HepG2 (cell line): ENCODE results near the gene CD40. TPM values are rescaled to one million over a fixed set of nuclear protein-coding genes. Genes with fewer than 3 reads are reported as not detected.

ENCODE experiments used
- ATAC-seq: fragments of 200-7000 bp; cut with Tn5 transposase; 3 replicates; pipeline ENCODE4 v1.9.1; 2020; ENCODE audit warnings: mild to moderate bottlenecking, moderate library complexity
- BruUV-seq: library from RNA; stranded (reverse); fragments of 400-500 nt; replicated peaks from 2 replicates; lab custom pipeline; 2021; lab: Mats Ljungman, UMichigan
- CTCF ChIA-PET: fragments of 300-600 bp; formaldehyde crosslinking; extraction: SDS; loops from one replicate; lab custom pipeline; 2021; ENCODE audit warnings: low total read pairs, inconsistent platforms, low intra/inter-chr PET ratio; lab: Yijun Ruan, JAX
- POLR2A ChIA-PET: fragments of 350-600 bp; sonication (Branson Sonifier 250); formaldehyde crosslinking; loops from one replicate; lab custom pipeline; 2020; ENCODE audit warnings: antibody characterized with exemption, inconsistent platforms; lab: Yijun Ruan, JAX
- DNase-seq: peaks from one replicate; pipeline ENCODE4 v3.0.0-alpha.2; 2015; ENCODE audit warnings: low spot score
- FAIRE-seq: peaks from 3 replicates; lab custom pipeline; 2011; peaks lifted over from hg19 to GRCh38; lab: Jason Lieb, UNC
- H2AFZ ChIP-seq: one replicate; pipeline ENCODE4 v1.6.1; 2011; ENCODE audit warnings: low read length, inconsistent platforms
- H3K27ac ChIP-seq: fragments of 300-600 bp; 3 replicates; pipeline ENCODE4 v1.8.0; 2011; ENCODE audit warnings: mixed run types, mild to moderate bottlenecking, mixed read lengths, low read length, inconsistent platforms; ENCODE audit not compliant: insufficient read depth; ENCODE audit errors: extremely low read length
- H3K27me3 ChIP-seq, 2 experiments: fragments of 200-600 bp in 1 of 2; 2 replicates in 1 of 2; 3 replicates in 1 of 2; pipeline versions ENCODE4 v1.6.0 to v1.8.0; 2011; ENCODE audit warnings: low read length in 2 of 2, mild to moderate bottlenecking in 2 of 2, moderate library complexity in 2 of 2, inconsistent platforms in 1 of 2; ENCODE audit not compliant: insufficient read depth in 2 of 2, control insufficient read depth in 1 of 2
- H3K36me3 ChIP-seq, 2 experiments: fragments of 200-600 bp in 1 of 2; replicated peaks in 1 of 2; 2 replicates in 1 of 2; 3 replicates in 1 of 2; pipeline versions ENCODE4 v1.5.1 to v1.8.0; 2011; ENCODE audit warnings: low read length in 2 of 2, inconsistent platforms in 1 of 2; ENCODE audit not compliant: insufficient read depth in 2 of 2, control insufficient read depth in 1 of 2
- H3K4me1 ChIP-seq: 2 replicates; pipeline ENCODE4 v1.5.1; 2012; ENCODE audit warnings: low read length, inconsistent platforms; ENCODE audit not compliant: insufficient read depth
- H3K4me2 ChIP-seq: 2 replicates; pipeline ENCODE4 v1.6.0; 2011; ENCODE audit warnings: low read depth, low read length, inconsistent platforms
- H3K4me3 ChIP-seq, 3 experiments: fragments of 200-600 bp in 1 of 3; sonication (generic), shearing (Covaris generic) in 1 of 3; replicated peaks in 1 of 3; 2 replicates each; pipeline ENCODE4 v1.5.1; 2011 to 2016; ENCODE audit warnings: low read length in 3 of 3, inconsistent platforms in 2 of 3, low read depth in 2 of 3, mild to moderate bottlenecking in 2 of 3, control low read depth in 1 of 3, mixed read lengths in 1 of 3; ENCODE audit not compliant: insufficient read depth in 1 of 3
- H3K79me2 ChIP-seq: one replicate; pipeline ENCODE4 v1.6.1; 2011; ENCODE audit warnings: low read length, inconsistent platforms; ENCODE audit not compliant: insufficient read depth
- H3K9ac ChIP-seq: 2 replicates; pipeline ENCODE4 v1.6.0; 2011; ENCODE audit warnings: mild to moderate bottlenecking, low read depth, low read length, inconsistent platforms; ENCODE audit not compliant: insufficient read depth
- H3K9me3 ChIP-seq: 2 replicates; pipeline ENCODE4 v1.5.1; 2012; ENCODE audit warnings: mild to moderate bottlenecking, low read length
- H4K20me1 ChIP-seq: 2 replicates; pipeline ENCODE4 v1.6.0; 2011; ENCODE audit warnings: inconsistent platforms, mild to moderate bottlenecking, low read length, moderate library complexity; ENCODE audit not compliant: insufficient read depth
- CBX5 ChIP-seq: sonication (generic); formaldehyde crosslinking; IDR thresholded peaks from 2 replicates; pipeline ENCODE4 v1.4.0; 2020; ENCODE audit warnings: missing genetic modification reagents, borderline replicate concordance
- CCDC6 ChIP-seq: sonication (generic); formaldehyde crosslinking; IDR thresholded peaks from 2 replicates; pipeline ENCODE4 v1.8.1; 2022; ENCODE audit warnings: mild to moderate bottlenecking, missing genetic modification reagents, moderate library complexity
- DPF2 ChIP-seq: sonication (generic); formaldehyde crosslinking; IDR thresholded peaks from 2 replicates; pipeline ENCODE4 v1.4.0; 2020; ENCODE audit warnings: mild to moderate bottlenecking, low read depth, missing genetic modification reagents, borderline replicate concordance
- GATAD1 ChIP-seq: IDR thresholded peaks from 2 replicates; pipeline ENCODE4 v1.6.1; 2016; ENCODE audit warnings: missing genetic modification reagents, missing compliant biosample characterization
- MEF2D ChIP-seq: sonication (generic); formaldehyde crosslinking; IDR thresholded peaks from 2 replicates; pipeline ENCODE4 v1.5.1; 2020; ENCODE audit warnings: mild to moderate bottlenecking, missing genetic modification reagents
- NFIB ChIP-seq: sonication (generic); formaldehyde crosslinking; IDR thresholded peaks from 2 replicates; pipeline ENCODE4 v1.9.0; 2021; ENCODE audit warnings: missing genetic modification reagents, mild to moderate bottlenecking, borderline replicate concordance
- PCBP1 ChIP-seq: fragments of 200-400 bp; formaldehyde crosslinking; IDR thresholded peaks from 2 replicates; pipeline ENCODE4 v1.6.1; 2017; ENCODE audit warnings: mild to moderate bottlenecking, low read depth, low read length, borderline replicate concordance
- SOX13 ChIP-seq, 3 experiments: fragments of 450-650 bp in 1 of 3; sonication (generic) in 1 of 3; formaldehyde crosslinking in 1 of 3; IDR thresholded peaks in 2 of 3; conservative IDR thresholded peaks in 1 of 3; 2 replicates each; pipeline versions ENCODE4 v1.5.0 to v1.6.1; 2016 to 2020; ENCODE audit warnings: antibody characterized with exemption in 1 of 3, mild to moderate bottlenecking in 1 of 3, missing compliant biosample characterization in 1 of 3, missing genetic modification reagents in 1 of 3, moderate library complexity in 1 of 3
- ZBTB1 ChIP-seq: sonication (generic); formaldehyde crosslinking; IDR thresholded peaks from 2 replicates; pipeline ENCODE4 v1.4.0; 2020; ENCODE audit warnings: missing genetic modification reagents, borderline replicate concordance
- ZNF101 ChIP-seq: sonication (generic); formaldehyde crosslinking; IDR thresholded peaks from 2 replicates; pipeline ENCODE4 v1.4.0; 2020; ENCODE audit warnings: mild to moderate bottlenecking, low read depth, missing genetic modification reagents, borderline replicate concordance
- ZNF17 ChIP-seq: sonication (generic); formaldehyde crosslinking; IDR thresholded peaks from 2 replicates; pipeline ENCODE4 v1.5.0; 2020; ENCODE audit warnings: mild to moderate bottlenecking, missing genetic modification reagents
- ZNF556 ChIP-seq: sonication (generic); formaldehyde crosslinking; IDR thresholded peaks from 2 replicates; pipeline ENCODE4 v1.4.0; 2020; ENCODE audit warnings: mild to moderate bottlenecking, missing genetic modification reagents, borderline replicate concordance
- ZNF772 ChIP-seq: sonication (generic); formaldehyde crosslinking; IDR thresholded peaks from 2 replicates; pipeline ENCODE4 v1.5.0; 2020; ENCODE audit warnings: mild to moderate bottlenecking, missing genetic modification reagents
- ZNF891 ChIP-seq: sonication (generic); formaldehyde crosslinking; IDR thresholded peaks from 2 replicates; pipeline ENCODE4 v1.5.0; 2020; ENCODE audit warnings: mild to moderate bottlenecking, missing genetic modification reagents
- WGBS: methylation state at CpG from one replicate; pipeline ENCODE4 v1.1.6; 2017; ENCODE audit warnings: low lambda C conversion rate; 5-methylcytosine and 5-hydroxymethylcytosine counted together
- in situ Hi-C: cut with HindIII; loops from 2 replicates; pipeline ENCODE4 v1.10.0; 2017; ENCODE audit warnings: low pct_unique_long_range_greater_than_20kb; ENCODE audit not compliant: extremely low pct_ligation_motif_present
- intact Hi-C: fragments of 100-400 bp; cut with micrococcal nuclease; formaldehyde crosslinking; loops from one replicate; pipeline ENCODE4 v1.10.0; 2022; ENCODE audit not compliant: unreplicated experiment
- polyA plus RNA-seq, 8 experiments: library from polyadenylated mRNA; depleted of rRNA in 3 of 8; stranded (reverse) in 7 of 8; unstranded in 1 of 8; fragments of >200 nt; fragmentation: Illumina TruSeq in 4 of 8; extraction: Trizol in 4 of 8; gene quantifications; 2 replicates each; pipeline versions ENCODE4 v1.2.1 to v1.2.3, GENCODE V29; 2011 to 2016; ENCODE audit warnings: low read depth in 4 of 8, missing spikeins in 1 of 8, mixed read lengths in 1 of 8; ENCODE audit not compliant: insufficient read depth in 1 of 8
- total RNA-seq, 5 experiments: library from RNA; depleted of rRNA; stranded (reverse); fragments of >200 nt; fragmentation: Illumina TruSeq; extraction: Trizol; gene quantifications; 2 replicates each; pipeline ENCODE4 v1.2.3, GENCODE V29; 2016; ENCODE audit warnings: low read depth in 1 of 5
- TF ChIP-seq, protein P1 (sequence below): sonication (generic); formaldehyde crosslinking; IDR thresholded peaks from 2 replicates; pipeline ENCODE4 v1.8.0; 2022; ENCODE audit warnings: missing genetic modification reagents, mild to moderate bottlenecking, moderate library complexity, borderline replicate concordance
- TF ChIP-seq, protein P2 (sequence below): fragments of 450-650 bp; IDR thresholded peaks from 2 replicates; pipeline ENCODE4 v1.6.1; 2017; ENCODE audit warnings: mild to moderate bottlenecking
- TF ChIP-seq, protein P3 (sequence below): sonication (generic); formaldehyde crosslinking; IDR thresholded peaks from 2 replicates; pipeline ENCODE4 v1.4.0; 2020; ENCODE audit warnings: mild to moderate bottlenecking, missing genetic modification reagents

Gene CD40
- total and polyA plus RNA-seq, 2 of the 13 experiments (the other 11 are each of a cell fraction or from before 2014, with no cell fraction given), result 4.6 to 13.4 TPM

DNA sequence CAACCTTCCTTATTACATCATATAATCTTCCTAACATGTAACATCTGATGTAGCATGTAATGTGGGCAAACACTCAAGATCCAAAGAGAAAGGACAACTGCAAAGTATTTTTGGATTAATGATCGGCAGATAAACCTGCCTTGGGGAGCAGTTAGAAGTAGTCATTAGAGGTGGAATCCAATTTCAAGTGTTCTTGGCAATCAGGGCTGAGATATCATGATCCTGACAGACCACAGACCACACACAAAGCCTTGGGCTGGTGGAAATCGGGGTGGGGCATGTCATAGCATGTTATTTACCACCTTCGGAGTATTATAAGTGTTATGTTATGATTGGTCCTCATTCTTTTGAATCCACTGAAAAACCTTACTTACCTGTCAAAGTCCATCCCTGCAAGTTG lies 44.7 kb upstream of the CD40 start:
- no peak overlapping the region for H3K4me3 ChIP-seq
- peaks cover 13 to 63% of the 10 kb centered on the region in 2 experiments for H3K36me3 ChIP-seq
- no peaks in the 10 kb centered on the region for H3K9me3 ChIP-seq
- FAIRE-seq (no peak), ATAC-seq (no peak), DNase-seq (no peak)
- H4K20me1 ChIP-seq, result no peaks in the 10 kb centered on the region
- WGBS, result 92% methylated on average over 3 of the region's 3 CpGs
- BruUV-seq, result no TSS peak
- CTCF ChIA-PET, result no interaction called here
- POLR2A ChIA-PET, result no interaction called here
- in situ Hi-C loops (no loop called here), intact Hi-C loops (no loop called here)
- no peak overlapping the region for H3K27ac ChIP-seq
- H3K4me2 ChIP-seq, result no peak overlapping the region
- H3K4me1 ChIP-seq, result no peaks in the 10 kb centered on the region
- H2AFZ ChIP-seq, result no peak overlapping the region
- TF ChIP-seq PCBP1 (no peak), CCDC6 (no peak), MEF2D (CRISPR knock-in tag) (no peak), GATAD1 (CRISPR knock-in tag) (no peak), SOX13 (IDR thresholded peaks at IDR 0.05) (no peak), SOX13 (CRISPR knock-in tag; conservative IDR thresholded peaks at IDR 0.05 in 1 of 2, IDR thresholded peaks at IDR 0.05 in 1 of 2) (no peak), ZNF556 (CRISPR knock-in tag) (no peak), ZNF772 (no peak), ZNF17 (no peak), ZNF101 (no peak), ZBTB1 (CRISPR knock-in tag) (no peak), ZNF891 (CRISPR knock-in tag) (no peak), CBX5 (CRISPR knock-in tag) (no peak), NFIB (no peak), DPF2 (CRISPR knock-in tag) (no peak)
- TF ChIP-seq, protein P1, sequence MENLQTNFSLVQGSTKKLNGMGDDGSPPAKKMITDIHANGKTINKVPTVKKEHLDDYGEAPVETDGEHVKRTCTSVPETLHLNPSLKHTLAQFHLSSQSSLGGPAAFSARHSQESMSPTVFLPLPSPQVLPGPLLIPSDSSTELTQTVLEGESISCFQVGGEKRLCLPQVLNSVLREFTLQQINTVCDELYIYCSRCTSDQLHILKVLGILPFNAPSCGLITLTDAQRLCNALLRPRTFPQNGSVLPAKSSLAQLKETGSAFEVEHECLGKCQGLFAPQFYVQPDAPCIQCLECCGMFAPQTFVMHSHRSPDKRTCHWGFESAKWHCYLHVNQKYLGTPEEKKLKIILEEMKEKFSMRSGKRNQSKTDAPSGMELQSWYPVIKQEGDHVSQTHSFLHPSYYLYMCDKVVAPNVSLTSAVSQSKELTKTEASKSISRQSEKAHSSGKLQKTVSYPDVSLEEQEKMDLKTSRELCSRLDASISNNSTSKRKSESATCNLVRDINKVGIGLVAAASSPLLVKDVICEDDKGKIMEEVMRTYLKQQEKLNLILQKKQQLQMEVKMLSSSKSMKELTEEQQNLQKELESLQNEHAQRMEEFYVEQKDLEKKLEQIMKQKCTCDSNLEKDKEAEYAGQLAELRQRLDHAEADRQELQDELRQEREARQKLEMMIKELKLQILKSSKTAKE (CRISPR knock-in tag), result no peak
- TF ChIP-seq, protein P2, sequence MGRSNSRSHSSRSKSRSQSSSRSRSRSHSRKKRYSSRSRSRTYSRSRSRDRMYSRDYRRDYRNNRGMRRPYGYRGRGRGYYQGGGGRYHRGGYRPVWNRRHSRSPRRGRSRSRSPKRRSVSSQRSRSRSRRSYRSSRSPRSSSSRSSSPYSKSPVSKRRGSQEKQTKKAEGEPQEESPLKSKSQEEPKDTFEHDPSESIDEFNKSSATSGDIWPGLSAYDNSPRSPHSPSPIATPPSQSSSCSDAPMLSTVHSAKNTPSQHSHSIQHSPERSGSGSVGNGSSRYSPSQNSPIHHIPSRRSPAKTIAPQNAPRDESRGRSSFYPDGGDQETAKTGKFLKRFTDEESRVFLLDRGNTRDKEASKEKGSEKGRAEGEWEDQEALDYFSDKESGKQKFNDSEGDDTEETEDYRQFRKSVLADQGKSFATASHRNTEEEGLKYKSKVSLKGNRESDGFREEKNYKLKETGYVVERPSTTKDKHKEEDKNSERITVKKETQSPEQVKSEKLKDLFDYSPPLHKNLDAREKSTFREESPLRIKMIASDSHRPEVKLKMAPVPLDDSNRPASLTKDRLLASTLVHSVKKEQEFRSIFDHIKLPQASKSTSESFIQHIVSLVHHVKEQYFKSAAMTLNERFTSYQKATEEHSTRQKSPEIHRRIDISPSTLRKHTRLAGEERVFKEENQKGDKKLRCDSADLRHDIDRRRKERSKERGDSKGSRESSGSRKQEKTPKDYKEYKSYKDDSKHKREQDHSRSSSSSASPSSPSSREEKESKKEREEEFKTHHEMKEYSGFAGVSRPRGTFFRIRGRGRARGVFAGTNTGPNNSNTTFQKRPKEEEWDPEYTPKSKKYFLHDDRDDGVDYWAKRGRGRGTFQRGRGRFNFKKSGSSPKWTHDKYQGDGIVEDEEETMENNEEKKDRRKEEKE, result no peak
- TF ChIP-seq, protein P3, sequence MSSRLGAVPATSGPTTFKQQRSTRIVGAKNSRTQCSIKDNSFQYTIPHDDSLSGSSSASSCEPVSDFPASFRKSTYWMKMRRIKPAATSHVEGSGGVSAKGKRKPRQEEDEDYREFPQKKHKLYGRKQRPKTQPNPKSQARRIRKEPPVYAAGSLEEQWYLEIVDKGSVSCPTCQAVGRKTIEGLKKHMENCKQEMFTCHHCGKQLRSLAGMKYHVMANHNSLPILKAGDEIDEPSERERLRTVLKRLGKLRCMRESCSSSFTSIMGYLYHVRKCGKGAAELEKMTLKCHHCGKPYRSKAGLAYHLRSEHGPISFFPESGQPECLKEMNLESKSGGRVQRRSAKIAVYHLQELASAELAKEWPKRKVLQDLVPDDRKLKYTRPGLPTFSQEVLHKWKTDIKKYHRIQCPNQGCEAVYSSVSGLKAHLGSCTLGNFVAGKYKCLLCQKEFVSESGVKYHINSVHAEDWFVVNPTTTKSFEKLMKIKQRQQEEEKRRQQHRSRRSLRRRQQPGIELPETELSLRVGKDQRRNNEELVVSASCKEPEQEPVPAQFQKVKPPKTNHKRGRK, result no peak
- peaks cover 10% of the 10 kb centered on the region for H3K79me2 ChIP-seq
- no peaks in the 10 kb centered on the region for H3K27me3 ChIP-seq
- no peak overlapping the region for H3K9ac ChIP-seq
